22Rv1 (cell line): Measurements from ENCODE around the gene PDGFRA.
"Not testable (repeated sequence)": the region's sequence is repeated elsewhere in the genome, so short reads cannot be mapped to it uniquely, and the experiment has no call there.

ENCODE experiments used
- H3K27ac ChIP-seq: fragments of 450-650 bp; 2 replicates; pipeline ENCODE4 v1.5.1; 2017
- ZFX ChIP-seq: fragments of 450-650 bp; IDR thresholded peaks from 2 replicates; pipeline ENCODE4 v1.6.1; 2017; ENCODE audit warnings: antibody characterized with exemption, borderline replicate concordance
- TF ChIP-seq, protein P1 (sequence below): fragments of 450-650 bp; IDR thresholded peaks from 2 replicates; pipeline ENCODE4 v1.5.1; 2017; ENCODE audit warnings: mild to moderate bottlenecking

PDGFRA gene

GRCh38 chr4:54337009-54337408, 107.9 kb downstream of the PDGFRA start:
- TF ChIP-seq ZFX: no peak
- TF ChIP-seq, protein P1, sequence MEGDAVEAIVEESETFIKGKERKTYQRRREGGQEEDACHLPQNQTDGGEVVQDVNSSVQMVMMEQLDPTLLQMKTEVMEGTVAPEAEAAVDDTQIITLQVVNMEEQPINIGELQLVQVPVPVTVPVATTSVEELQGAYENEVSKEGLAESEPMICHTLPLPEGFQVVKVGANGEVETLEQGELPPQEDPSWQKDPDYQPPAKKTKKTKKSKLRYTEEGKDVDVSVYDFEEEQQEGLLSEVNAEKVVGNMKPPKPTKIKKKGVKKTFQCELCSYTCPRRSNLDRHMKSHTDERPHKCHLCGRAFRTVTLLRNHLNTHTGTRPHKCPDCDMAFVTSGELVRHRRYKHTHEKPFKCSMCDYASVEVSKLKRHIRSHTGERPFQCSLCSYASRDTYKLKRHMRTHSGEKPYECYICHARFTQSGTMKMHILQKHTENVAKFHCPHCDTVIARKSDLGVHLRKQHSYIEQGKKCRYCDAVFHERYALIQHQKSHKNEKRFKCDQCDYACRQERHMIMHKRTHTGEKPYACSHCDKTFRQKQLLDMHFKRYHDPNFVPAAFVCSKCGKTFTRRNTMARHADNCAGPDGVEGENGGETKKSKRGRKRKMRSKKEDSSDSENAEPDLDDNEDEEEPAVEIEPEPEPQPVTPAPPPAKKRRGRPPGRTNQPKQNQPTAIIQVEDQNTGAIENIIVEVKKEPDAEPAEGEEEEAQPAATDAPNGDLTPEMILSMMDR: no peak
- no peak overlapping the region for H3K27ac ChIP-seq

DNA sequence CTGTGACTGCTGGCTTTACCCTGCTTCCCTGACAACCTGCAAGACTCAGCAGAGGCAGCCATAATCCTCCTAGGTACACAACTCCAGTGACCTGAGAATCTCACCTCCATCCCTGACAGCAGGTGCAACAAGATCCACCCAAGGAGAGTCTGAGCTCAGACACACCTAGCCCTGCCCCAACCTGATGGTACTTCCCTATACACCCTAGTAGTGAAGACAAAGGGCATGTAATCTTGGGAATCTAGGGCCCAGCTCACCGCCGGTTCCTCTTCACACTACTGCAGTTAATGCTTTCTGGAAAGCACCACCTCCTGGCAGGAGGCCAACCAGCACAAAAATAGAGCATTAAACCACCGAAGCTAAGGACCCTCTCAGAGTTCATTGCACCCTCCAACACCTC, 113.0 kb downstream of the PDGFRA start:
- not testable (repeated sequence) for H3K27ac ChIP-seq
